Breast epithelium (tissue), 4 donors: Measurements from ENCODE around the gene MGAT4C. TPM values are rescaled to one million over a fixed set of nuclear protein-coding genes. Genes with fewer than 3 reads are reported as not detected.

Experiments used
- DNase-seq, 2 donors: peaks; one replicate each; pipeline ENCODE4 v3.0.0-alpha.2; 2019; ENCODE audit warnings: low spot score in 2 of 2
- H3K27ac ChIP-seq, 2 donors: fragments of 200-600 bp; sonication (generic) in 1 of 2; one replicate each; pipeline ENCODE4 v1.5.1; 2016 to 2019; ENCODE audit warnings: mild to moderate bottlenecking in 1 of 2
- H3K27me3 ChIP-seq, 2 donors: fragments of 200-600 bp; sonication (generic) in 1 of 2; one replicate each; pipeline versions ENCODE4 v1.5.1 to v1.6.0; 2017 to 2019; ENCODE audit warnings: control low read depth in 1 of 2, mild to moderate bottlenecking in 1 of 2
- H3K36me3 ChIP-seq: fragments of 200-600 bp; one replicate; pipeline ENCODE4 v1.5.1; 2019
- H3K4me1 ChIP-seq, 2 donors: fragments of 200-600 bp; sonication (generic); one replicate each; pipeline ENCODE4 v1.5.1; 2016 to 2019; ENCODE audit warnings: control low read depth in 1 of 2
- H3K4me3 ChIP-seq, 3 donors: fragments of 200-600 bp; sonication (generic); 1 replicate in 2 of 3; 2 replicates in 1 of 3; pipeline ENCODE4 v1.5.1; 2016 to 2019; ENCODE audit warnings: mild to moderate bottlenecking in 3 of 3, moderate library complexity in 2 of 3
- H3K9me3 ChIP-seq, 2 donors: fragments of 200-600 bp; sonication (generic) in 1 of 2; one replicate each; pipeline ENCODE4 v1.5.1; 2016 to 2019; ENCODE audit warnings: control low read depth in 1 of 2
- CTCF ChIP-seq, 3 donors: fragments of 450-650 bp; IDR thresholded peaks; one replicate each; pipeline ENCODE4 v1.5.1; 2016 to 2017; ENCODE audit warnings: antibody characterized with exemption in 3 of 3, mild to moderate bottlenecking in 3 of 3, moderate library complexity in 3 of 3
- POLR2A ChIP-seq: fragments of 450-650 bp; IDR thresholded peaks from one replicate; pipeline ENCODE4 v1.6.1; 2016; ENCODE audit warnings: antibody characterized with exemption, mild to moderate bottlenecking, moderate library complexity
- POLR2AphosphoS5 ChIP-seq, 3 donors: sonication (generic); formaldehyde crosslinking; IDR thresholded peaks; one replicate each; pipeline ENCODE4 v1.6.1; 2017; ENCODE audit warnings: antibody characterized with exemption in 3 of 3
- intact Hi-C: fragments of 100-400 bp; cut with DNase I; formaldehyde crosslinking; loops from one replicate; pipeline ENCODE4 v1.15.1; 2023; ENCODE audit warnings: low total_unique reads
- total RNA-seq, 3 donors: library from RNA; depleted of rRNA; stranded (reverse); fragments of >200 nt; gene quantifications; one replicate each; pipeline ENCODE4 v1.1.0, GENCODE V29; 2016

Gene MGAT4C
- total RNA-seq, 3 donors from 2014 or later = under 0.01 to 1.0 TPM; not detected in 1

- Histone ChIP-seq H3K36me3 (no peaks in the 10 kb centered on the region), H3K9me3 (no peaks in the 10 kb centered on the region), H3K4me3 (no peak overlapping the region), H3K4me1 (no peaks in the 10 kb centered on the region), H3K27ac (no peak overlapping the region), H3K27me3 (no peaks in the 10 kb centered on the region)
- intact Hi-C loops = no loop called here
- no peak for TF ChIP-seq POLR2AphosphoS5 (IDR thresholded peaks at IDR 0.05)
- TF ChIP-seq CTCF (IDR thresholded peaks at IDR 0.05) = no peak
- TF ChIP-seq POLR2A = no peak
- no peak for DNase-seq
Observed at GRCh38 chr12:86188226-86188625, 68.0 kb downstream of the MGAT4C start.

GRCh38 chr12:86186449-86186848, 69.7 kb downstream of the MGAT4C start:
- no peaks in the 10 kb centered on the region for H3K9me3 ChIP-seq
- H3K36me3 ChIP-seq = no peaks in the 10 kb centered on the region
- no peak overlapping the region for H3K4me3 ChIP-seq
- H3K27ac ChIP-seq = no peak overlapping the region
- intact Hi-C loops = no loop called here
- H3K4me1 ChIP-seq = no peaks in the 10 kb centered on the region
- H3K27me3 ChIP-seq = no peaks in the 10 kb centered on the region
- no peak for DNase-seq
- TF ChIP-seq POLR2A (no peak), POLR2AphosphoS5 (IDR thresholded peaks at IDR 0.05) (no peak), CTCF (IDR thresholded peaks at IDR 0.05) (no peak)

GRCh38 chr12:86179855-86180254, 76.3 kb downstream of the MGAT4C start:
- no peak for TF ChIP-seq POLR2A
- TF ChIP-seq POLR2AphosphoS5 (IDR thresholded peaks at IDR 0.05) = no peak
- TF ChIP-seq CTCF (IDR thresholded peaks at IDR 0.05) = no peak
- intact Hi-C loops = no loop called here
- Histone ChIP-seq H3K27ac (no peak overlapping the region), H3K4me1 (no peaks in the 10 kb centered on the region), H3K36me3 (peaks cover 4% of the 10 kb centered on the region), H3K4me3 (no peak overlapping the region), H3K27me3 (no peaks in the 10 kb centered on the region), H3K9me3 (no peaks in the 10 kb centered on the region)
- DNase-seq = no peak

- peaks cover 4% of the 10 kb centered on the region for H3K36me3 ChIP-seq
- no peaks in the 10 kb centered on the region for H3K27me3 ChIP-seq
- DNase-seq = no peak
- no peaks in the 10 kb centered on the region for H3K9me3 ChIP-seq
- H3K27ac ChIP-seq = no peak overlapping the region
- no peaks in the 10 kb centered on the region for H3K4me1 ChIP-seq
- TF ChIP-seq POLR2A (no peak), POLR2AphosphoS5 (IDR thresholded peaks at IDR 0.05) (no peak), CTCF (IDR thresholded peaks at IDR 0.05) (no peak)
- intact Hi-C loops = no loop called here
- H3K4me3 ChIP-seq = no peak overlapping the region
Observed at GRCh38 chr12:86174188-86174587, 82.0 kb downstream of the MGAT4C start.

- TF ChIP-seq CTCF (IDR thresholded peaks at IDR 0.05) = no peak
- no peak for TF ChIP-seq POLR2AphosphoS5 (IDR thresholded peaks at IDR 0.05)
- TF ChIP-seq POLR2A = no peak
- intact Hi-C loops = no loop called here
Observed at GRCh38 chr12:86172913-86173443, 83.2 kb downstream of the MGAT4C start.

More at GRCh38 chr12:86172913-86173443, 83.2 kb downstream of the MGAT4C start:
- no peaks in the 10 kb centered on the region for H3K9me3 ChIP-seq
- DNase-seq = no peak
- peaks cover 4% of the 10 kb centered on the region for H3K36me3 ChIP-seq
- H3K4me1 ChIP-seq = no peaks in the 10 kb centered on the region
- no peaks in the 10 kb centered on the region for H3K27me3 ChIP-seq
- H3K27ac ChIP-seq = no peak overlapping the region
- no peak overlapping the region for H3K4me3 ChIP-seq
